VCaP (cell line): ENCODE data around the gene VSTM4.

Source experiments
- H3K27ac ChIP-seq: fragments of 450-650 bp; 2 replicates; pipeline ENCODE4 v1.5.1; 2017
- TF ChIP-seq, protein P1 (sequence below): fragments of 450-650 bp; conservative IDR thresholded peaks from 2 replicates; pipeline ENCODE4 v1.5.1; 2017; ENCODE audit warnings: mild to moderate bottlenecking, moderate library complexity

VSTM4 gene

DNA sequence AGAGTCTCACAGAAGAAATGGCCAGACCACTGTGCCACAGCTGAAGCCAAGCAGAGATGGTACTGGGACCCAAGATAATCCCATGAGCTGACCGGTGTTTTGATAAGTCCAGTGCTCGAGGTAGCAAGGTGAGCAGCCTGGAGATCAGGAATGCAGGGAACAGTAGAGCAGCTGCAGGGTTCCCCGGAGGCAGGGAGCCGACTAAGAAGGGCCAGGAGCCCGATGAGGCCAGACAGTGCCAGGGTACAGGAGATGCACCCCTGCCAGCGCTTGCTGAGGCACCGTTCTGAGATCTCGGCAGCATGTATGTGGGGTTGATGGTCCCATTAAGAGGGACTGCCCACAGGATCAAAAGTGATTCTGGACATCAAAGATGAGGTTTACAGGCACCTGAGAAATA lies 47.1 kb downstream of the VSTM4 start:
- TF ChIP-seq, protein P1, sequence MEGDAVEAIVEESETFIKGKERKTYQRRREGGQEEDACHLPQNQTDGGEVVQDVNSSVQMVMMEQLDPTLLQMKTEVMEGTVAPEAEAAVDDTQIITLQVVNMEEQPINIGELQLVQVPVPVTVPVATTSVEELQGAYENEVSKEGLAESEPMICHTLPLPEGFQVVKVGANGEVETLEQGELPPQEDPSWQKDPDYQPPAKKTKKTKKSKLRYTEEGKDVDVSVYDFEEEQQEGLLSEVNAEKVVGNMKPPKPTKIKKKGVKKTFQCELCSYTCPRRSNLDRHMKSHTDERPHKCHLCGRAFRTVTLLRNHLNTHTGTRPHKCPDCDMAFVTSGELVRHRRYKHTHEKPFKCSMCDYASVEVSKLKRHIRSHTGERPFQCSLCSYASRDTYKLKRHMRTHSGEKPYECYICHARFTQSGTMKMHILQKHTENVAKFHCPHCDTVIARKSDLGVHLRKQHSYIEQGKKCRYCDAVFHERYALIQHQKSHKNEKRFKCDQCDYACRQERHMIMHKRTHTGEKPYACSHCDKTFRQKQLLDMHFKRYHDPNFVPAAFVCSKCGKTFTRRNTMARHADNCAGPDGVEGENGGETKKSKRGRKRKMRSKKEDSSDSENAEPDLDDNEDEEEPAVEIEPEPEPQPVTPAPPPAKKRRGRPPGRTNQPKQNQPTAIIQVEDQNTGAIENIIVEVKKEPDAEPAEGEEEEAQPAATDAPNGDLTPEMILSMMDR, result no peak
- no peak overlapping the region for H3K27ac ChIP-seq

DNA sequence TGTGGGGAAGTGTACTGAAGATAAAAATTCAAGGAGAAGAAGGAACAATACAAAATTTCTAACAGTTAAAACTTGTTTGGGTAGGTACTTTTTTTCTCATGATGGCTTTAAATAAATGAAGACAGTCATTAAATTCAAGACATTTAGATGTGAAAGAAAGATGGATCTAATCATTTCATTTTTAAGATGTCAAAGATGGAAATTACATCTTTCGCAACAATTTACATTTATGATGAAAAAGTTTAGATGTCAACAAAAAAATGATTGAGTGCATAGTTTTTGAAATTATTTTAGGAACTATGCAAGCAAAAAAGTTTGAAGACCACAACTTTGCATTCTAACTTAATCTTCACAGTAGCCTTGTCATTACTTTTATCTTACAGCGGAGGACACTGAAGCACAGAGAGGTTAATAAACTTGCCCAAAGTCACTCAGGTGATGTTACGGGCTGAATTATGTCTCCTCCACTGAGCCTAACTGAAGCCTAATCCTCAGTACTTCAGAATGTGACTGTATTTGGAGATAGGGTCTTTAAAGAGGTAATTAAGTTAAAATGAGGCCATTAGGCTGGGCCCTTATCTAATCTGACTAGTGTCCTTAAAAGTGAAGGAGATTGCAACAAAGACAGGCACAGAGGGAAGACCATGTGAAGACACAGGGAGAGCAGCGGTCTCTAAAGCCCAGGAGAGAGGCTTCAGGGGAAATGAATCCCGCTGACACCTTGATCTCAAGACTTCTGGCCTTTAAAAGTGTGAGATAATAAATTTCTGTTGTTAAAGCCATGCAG lies 48.2 kb downstream of the VSTM4 start:
- TF ChIP-seq, protein P1, result no peak
- no peak overlapping the region for H3K27ac ChIP-seq

DNA sequence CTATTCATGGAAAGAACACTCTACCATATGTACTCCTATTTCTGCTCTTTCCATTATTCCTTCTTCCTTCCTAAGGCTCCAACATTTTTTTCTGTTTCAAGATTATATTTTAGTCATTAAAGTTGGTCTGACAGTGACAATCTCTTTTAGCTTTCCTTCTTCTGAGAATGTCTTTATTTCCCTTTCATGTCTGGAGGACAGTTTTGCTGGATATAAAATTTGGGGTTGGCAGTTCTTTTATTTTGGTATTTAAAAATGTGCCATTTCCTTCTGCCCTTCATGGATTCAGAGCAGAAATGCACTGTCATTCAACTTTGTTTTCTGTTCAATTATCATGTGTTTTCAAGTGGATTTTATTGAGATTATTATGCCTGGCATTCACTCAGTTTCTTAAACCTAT lies 53.1 kb downstream of the VSTM4 start:
- TF ChIP-seq, protein P1, result no peak
- H3K27ac ChIP-seq, result no peak overlapping the region

DNA sequence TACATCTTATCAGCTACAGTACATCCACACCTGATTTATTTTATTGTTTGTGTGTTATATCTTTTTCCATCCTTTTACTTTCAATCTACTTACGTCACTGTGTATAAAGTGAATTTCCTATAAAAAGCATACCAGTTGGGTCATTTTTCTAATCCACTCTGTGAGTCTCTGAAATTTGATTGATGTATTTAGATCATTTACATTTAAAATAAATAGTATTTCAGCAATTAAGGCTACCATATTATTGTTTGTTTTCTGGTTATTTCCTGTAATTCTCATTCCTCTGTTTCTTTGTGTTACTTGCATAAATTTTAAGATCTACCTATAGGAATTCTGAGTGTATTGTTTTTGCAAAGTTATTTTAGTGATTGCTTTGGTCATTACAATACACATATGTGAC lies 53.7 kb downstream of the VSTM4 start:
- no peak overlapping the region for H3K27ac ChIP-seq
- TF ChIP-seq, protein P1, result no peak

DNA sequence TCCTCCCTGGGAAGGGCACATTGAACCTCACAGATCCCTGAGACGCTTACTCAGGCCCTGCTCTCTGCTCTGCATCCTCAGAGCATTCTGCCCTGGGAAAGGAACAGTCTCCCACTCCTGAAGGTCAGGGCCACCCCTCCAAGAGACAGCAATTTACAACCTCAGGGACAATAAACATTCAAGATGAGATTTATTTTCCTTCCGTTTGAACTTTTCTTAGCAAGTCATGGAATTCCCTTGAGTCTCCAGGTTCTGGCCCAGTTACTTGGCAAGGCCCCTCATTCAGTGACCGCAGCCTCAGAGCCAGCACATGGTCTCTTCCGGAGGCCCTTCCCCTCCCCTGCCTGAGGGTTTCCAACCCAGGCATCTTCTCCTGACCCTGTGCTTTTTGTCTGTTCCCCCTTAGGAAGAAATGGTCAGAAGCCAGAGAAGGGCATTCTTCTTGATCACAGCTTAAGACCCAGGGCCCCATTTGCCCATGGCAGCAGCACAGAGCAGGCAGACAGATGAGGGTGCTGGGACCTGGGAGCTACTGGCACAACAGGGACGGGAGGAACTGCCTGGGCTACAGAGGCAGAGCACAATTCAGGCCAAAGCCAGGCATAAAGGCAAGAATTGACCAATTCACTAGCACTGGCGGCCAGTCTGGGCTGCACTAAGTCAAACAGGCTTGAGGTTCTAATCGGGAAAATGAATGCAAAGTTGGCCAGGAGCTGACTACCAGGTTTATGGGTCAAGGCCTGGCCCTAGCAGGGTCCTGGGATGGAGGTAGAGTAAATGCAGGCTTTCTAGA lies 56.7 kb downstream of the VSTM4 start:
- H3K27ac ChIP-seq, result no peak overlapping the region
- TF ChIP-seq, protein P1, result no peak

DNA sequence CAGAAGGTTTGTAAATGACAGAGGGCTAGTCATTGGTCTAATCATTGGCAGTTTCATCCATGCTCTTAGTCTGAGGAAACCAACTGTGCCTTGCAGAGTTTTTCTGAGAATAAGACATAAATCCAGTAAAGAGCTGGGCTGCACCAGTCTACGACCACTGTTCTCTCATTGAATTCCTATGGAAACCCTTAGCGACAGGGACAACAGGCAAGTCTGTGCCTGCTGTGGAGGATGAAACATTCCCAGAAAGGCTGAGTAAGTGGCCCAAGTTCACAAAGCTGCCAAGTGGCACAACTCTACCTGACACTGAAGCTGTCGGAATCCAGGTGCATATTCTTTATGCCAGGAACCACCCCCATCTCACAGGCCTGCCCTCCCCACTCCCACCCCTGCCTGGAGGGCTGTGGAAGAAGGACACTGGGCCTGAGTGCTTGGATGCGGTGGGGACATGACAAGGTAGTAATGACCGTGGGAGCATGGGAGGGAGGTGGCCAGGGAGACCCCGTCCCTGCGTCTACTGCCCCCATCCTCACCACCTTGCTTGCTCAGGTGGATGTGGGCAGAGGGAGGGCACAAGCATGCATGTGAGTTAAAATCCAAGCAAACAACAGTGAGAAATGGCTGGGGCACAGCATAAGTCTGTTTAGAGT lies 58.0 kb downstream of the VSTM4 start:
- no peak overlapping the region for H3K27ac ChIP-seq
- TF ChIP-seq, protein P1, result no peak

DNA sequence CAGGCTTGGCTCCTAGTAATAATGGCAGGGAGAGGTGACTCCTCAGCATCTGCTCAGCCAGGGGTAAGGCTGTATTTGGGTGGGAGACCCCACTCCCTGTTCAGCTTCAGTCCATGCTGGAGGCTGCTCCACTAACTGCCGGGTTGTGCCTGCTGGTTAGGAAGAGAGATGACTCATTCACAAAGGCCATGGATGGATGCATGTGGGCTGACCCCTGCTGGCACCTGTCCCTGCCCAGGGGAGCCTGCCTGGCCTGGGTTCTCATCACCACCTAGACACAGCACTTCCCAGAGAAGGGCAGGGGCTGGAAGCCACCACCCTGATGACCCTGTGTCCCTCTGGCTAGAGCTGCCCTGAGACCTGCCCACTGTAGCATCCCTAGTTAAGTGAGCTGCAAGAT lies 59.0 kb downstream of the VSTM4 start:
- no peak overlapping the region for H3K27ac ChIP-seq
- TF ChIP-seq, protein P1, result no peak
